Hepatocyte (in vitro differentiated cells): Measurements from ENCODE around the gene LDB2.

Experiments used
- EZH2 ChIP-seq: fragments of 200-600 bp; sonication (generic); IDR thresholded peaks from 2 replicates; pipeline ENCODE4 v1.6.1; 2016; ENCODE audit warnings: antibody characterized with exemption, mild to moderate bottlenecking, borderline replicate concordance
- TF ChIP-seq, protein P1 (sequence below): fragments of 200-600 bp; sonication (generic); IDR thresholded peaks from 2 replicates; pipeline ENCODE4 v1.5.1; 2016; ENCODE audit warnings: antibody characterized with exemption, mild to moderate bottlenecking; ENCODE audit not compliant: poor library complexity

DNA sequence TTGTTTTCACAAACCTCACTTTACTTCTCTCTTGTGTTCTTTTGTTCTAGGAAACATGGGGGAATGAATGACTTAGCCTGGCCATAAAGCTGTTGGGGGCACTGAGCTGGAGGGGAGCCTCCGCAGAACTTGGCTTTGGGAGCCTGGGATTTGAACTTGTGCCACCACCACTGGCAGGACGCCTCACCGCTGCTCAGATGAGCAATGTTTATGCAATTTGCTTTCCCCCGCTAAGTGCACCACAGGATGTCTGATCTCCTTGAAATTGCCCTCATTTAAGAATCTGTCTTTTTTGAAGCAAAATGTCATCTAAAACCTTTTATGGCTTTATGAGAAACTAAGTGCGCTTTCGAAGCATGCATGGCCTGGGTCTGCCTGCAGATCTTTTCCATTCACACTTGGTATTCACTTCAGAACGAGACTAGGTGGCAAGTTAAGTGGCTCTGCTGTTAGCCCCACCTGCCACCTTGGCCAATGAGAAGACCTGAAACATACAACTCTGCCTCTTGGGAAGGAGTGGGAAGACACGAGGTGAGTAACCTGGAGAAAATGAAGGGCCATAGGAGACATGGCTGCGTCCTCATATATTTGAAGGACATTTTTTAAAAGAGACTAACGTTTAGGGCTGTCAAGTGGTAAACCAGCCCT, 119.3 kb downstream of the LDB2 start:
- TF ChIP-seq, protein P1, sequence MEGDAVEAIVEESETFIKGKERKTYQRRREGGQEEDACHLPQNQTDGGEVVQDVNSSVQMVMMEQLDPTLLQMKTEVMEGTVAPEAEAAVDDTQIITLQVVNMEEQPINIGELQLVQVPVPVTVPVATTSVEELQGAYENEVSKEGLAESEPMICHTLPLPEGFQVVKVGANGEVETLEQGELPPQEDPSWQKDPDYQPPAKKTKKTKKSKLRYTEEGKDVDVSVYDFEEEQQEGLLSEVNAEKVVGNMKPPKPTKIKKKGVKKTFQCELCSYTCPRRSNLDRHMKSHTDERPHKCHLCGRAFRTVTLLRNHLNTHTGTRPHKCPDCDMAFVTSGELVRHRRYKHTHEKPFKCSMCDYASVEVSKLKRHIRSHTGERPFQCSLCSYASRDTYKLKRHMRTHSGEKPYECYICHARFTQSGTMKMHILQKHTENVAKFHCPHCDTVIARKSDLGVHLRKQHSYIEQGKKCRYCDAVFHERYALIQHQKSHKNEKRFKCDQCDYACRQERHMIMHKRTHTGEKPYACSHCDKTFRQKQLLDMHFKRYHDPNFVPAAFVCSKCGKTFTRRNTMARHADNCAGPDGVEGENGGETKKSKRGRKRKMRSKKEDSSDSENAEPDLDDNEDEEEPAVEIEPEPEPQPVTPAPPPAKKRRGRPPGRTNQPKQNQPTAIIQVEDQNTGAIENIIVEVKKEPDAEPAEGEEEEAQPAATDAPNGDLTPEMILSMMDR: no peak
- no peak for TF ChIP-seq EZH2
